Measurements from ENCODE around the gene POLR3E.

DNA sequence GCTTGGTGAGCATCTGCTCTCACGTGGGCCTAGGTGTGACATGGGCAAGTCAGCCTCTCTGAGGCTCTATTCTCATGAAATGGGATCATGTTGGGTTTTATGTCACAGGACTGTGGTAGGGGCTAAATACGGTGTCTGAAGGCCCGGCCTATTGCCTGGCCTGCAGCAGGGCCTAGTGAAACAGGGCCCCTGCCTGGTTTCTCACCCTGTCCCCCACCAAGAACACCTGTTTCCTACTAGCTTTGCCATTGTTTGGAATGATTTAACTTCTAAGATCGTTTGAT is 29.1 kb downstream of the POLR3E start:
- no peak for TF ChIP-seq ZFX (IDR thresholded peaks at IDR 0.05; ENCODE audit: borderline replicate concordance)
- TF ChIP-seq, protein P1, sequence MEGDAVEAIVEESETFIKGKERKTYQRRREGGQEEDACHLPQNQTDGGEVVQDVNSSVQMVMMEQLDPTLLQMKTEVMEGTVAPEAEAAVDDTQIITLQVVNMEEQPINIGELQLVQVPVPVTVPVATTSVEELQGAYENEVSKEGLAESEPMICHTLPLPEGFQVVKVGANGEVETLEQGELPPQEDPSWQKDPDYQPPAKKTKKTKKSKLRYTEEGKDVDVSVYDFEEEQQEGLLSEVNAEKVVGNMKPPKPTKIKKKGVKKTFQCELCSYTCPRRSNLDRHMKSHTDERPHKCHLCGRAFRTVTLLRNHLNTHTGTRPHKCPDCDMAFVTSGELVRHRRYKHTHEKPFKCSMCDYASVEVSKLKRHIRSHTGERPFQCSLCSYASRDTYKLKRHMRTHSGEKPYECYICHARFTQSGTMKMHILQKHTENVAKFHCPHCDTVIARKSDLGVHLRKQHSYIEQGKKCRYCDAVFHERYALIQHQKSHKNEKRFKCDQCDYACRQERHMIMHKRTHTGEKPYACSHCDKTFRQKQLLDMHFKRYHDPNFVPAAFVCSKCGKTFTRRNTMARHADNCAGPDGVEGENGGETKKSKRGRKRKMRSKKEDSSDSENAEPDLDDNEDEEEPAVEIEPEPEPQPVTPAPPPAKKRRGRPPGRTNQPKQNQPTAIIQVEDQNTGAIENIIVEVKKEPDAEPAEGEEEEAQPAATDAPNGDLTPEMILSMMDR (IDR thresholded peaks at IDR 0.05), result no peak

Data from 22Rv1 (cell line).